GM12874 (cell line): ENCODE results near the gene ATP8B3.

ENCODE experiments used
- TF ChIP-seq, protein P1 (sequence below): IDR thresholded peaks from 2 replicates; pipeline ENCODE4 v1.5.1; 2011; ENCODE audit warnings: low read depth, mild to moderate bottlenecking, control low read depth, low read length, moderate library complexity; ENCODE audit not compliant: insufficient read depth

ATP8B3 gene

DNA sequence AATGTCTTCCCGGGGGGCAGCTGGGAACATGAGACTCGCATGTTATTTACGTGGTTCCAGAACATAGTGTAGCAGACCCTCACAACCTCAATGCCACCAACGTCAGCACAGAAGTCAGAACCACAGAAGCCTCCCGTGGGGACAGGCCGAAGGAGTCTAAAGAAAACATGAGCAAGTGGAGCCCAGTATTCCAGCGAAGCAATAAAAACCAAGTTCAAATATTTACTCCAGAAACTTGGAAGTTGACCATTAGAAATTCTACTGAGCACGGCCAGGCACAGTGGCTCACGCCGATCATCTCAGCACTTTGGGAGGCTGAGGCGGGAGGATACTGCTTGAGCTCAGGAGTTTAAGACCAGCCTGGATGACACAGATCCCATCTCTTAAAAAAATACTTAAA is 17.9 kb upstream of the ATP8B3 start:
- TF ChIP-seq, protein P1, sequence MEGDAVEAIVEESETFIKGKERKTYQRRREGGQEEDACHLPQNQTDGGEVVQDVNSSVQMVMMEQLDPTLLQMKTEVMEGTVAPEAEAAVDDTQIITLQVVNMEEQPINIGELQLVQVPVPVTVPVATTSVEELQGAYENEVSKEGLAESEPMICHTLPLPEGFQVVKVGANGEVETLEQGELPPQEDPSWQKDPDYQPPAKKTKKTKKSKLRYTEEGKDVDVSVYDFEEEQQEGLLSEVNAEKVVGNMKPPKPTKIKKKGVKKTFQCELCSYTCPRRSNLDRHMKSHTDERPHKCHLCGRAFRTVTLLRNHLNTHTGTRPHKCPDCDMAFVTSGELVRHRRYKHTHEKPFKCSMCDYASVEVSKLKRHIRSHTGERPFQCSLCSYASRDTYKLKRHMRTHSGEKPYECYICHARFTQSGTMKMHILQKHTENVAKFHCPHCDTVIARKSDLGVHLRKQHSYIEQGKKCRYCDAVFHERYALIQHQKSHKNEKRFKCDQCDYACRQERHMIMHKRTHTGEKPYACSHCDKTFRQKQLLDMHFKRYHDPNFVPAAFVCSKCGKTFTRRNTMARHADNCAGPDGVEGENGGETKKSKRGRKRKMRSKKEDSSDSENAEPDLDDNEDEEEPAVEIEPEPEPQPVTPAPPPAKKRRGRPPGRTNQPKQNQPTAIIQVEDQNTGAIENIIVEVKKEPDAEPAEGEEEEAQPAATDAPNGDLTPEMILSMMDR, result no peak

DNA sequence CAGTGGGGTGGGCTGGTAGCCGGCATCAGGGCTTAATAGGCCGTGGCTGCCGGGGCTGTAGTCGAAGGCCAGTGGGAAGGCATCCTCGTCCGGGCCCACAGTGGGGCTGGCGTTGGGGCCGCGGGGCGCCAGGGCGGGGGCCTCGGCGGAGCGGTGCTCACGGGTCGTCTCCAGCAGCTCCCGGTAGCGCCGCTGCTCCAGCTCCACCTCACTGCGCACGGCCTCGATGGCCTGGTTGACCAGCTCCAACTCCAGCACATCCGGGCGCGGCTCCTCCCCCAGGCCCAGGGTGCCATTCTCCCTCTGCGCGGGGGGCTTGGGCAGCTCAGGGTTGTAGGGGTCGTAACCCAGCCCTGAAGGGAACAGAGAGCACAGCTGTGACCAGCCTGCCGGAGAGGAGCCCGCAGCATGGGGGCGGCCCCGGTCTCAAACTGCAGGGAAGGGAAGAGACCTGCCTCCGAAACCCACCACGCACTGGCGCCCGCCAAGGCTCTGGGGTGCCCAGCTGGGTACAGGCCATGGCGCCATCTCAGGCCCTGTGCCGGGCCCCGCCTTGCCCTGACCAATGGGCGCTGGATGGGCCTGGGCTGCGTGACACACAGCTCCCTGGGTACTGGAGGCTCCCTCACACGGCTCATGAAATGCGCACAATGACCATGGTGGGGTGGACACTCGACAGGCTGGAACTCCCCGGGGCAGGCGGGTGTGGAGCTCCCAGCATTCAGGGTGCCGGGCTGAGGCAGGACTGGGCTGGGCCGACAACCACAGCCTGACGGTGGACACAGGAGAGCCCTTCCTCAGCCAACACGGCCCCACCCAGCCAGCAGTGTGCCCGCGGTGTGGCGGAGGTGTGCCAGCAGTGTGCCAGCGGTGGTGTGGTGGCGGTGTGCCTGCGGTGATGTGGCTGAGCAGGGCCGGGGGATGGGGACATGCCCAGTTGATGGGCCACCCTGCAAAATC is 16.5 kb upstream of the ATP8B3 start:
- TF ChIP-seq, protein P1, result no peak

DNA sequence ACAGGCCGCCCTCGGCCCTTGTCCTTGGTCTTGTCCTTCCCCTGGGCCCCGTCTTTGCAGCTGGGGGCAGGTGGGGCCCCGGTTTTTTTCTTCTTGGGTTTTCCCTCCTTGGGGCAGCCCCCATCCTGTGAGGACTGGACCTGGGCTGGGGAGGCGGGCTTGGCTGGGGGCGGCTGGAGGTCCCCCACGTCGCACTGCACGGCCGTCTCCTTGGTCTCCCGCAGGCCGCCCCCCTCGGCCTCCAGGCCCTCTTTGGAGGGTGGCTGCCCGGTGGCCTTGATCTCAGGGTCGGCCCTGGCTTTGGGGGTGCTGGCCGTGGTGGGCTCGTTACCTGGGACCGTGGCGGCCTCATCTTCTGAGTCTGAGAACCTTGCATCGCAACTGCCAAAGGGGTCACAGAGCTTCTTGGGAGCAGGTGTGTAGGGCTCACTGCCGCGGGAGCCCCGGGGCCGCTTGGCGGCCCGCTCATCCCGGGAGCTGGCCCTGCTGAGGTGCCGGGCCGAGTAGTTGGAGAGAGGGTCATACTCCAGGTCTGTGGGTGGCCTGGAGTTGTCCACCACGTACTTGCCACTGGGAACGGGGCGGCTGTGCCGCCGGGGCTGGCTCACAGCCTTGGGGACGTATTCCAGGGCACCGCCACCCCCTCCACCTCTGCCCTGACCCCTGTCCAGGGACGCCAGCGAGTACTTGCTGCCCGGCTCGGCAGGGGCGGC is 15.6 kb upstream of the ATP8B3 start:
- TF ChIP-seq, protein P1, result no peak

DNA sequence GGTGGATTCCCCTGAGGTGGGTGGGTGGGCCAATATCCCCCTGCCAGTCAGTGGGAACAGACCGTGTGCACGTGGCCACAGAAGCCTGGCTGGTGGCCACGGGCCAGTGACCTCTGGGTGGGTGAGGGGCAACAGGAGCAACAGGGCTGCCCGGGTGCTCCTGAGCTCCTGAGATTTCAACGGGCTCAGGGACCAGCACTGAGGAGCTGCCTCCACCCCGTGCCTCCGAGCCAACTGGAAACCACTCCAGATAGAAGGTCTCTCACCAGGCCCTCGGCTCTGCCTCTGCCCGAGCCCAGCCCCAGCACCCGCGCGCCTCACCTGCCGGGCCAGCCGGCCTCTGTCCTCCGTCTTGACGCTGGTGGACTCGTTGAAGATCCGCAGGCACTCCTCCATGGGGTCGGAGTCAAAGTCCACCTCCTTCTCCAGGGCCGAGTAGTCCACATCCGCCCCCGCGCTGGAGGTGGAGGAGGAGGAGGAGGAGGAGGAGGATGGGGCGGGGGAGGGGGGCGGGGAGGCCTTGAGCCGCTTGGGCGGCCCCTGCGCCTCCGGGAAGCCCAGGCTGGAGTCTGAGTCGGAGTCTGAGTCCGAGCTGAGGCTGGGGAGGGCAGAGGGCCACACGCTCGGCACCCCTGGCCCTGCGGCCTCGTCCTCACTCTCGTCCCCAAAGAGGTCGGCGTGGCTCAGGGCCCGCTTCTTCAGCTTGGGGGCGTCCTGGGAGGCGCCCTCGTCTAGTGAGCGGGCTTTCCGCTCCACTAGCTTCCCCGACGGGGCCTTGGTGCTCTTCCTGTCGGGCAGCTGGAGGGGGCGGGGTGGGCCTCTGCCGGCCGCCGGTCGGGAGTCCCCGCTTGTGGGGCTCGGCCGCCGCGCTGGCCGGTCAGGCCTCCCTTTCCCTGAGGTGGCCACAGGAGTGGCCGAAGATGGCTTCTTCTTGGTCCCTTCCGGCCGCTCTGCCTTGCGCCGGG is 14.8 kb upstream of the ATP8B3 start:
- TF ChIP-seq, protein P1, result no peak

DNA sequence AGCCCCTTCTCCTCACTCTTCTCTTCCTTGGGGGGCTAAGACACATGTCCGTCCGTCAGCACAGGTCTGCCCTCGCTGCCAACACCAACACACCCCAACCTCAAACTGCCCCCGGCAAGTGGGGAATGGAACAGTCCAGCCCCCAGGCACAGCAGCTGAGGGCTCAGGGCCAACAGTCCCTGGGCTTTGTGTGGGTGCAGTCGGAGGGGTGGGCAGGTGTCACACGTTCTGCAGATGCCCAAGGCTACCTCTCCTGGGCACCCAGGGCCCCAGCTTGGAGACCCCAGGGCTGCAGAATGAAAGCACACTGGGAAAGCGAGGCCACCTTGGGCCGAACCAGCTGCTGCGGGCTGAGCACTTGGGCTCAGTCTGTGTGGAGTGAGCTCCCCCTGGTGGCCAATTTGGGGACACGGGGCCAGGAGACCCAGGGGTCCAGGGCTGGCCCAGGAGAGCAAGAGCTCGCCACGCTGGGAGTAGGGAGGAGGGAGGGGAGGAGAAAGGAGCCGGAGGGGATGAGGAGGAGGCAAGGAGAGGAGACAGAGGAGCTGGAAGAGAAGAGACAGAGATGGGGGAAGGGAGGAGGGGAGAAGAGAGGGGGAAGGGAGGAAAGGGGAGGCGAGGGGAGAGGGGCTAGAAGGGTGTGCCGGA is 14.0 kb upstream of the ATP8B3 start:
- TF ChIP-seq, protein P1, result peak; percentile 94

DNA sequence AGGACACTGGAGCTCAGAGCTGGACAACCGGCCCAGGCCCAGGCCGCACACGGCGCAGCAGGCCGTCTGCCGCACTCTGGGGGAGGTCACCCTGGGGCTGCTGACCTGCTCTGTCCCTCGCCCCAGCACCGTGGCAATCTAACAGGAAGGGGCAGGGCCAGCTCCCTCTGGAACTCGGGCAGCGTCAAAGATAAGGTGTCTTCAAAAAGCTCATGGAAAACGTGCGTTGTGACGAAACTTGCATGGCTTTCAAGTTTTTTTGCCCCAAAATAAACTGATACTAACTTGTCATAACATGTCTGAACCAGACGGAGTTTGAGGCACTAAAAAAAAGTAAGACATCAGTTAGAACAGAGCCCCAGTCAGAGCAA is 12.2 kb upstream of the ATP8B3 start:
- TF ChIP-seq, protein P1, result no peak
